ENCODE measurements around the gene FAF2. TPM values are rescaled to one million over a fixed set of nuclear protein-coding genes. Genes with fewer than 3 reads are reported as not detected.
"Not testable (repeated sequence)": the region's sequence is repeated elsewhere in the genome, so short reads cannot be mapped to it uniquely, and the experiment has no call there.

Gene FAF2
- total and polyA plus RNA-seq, 11 donors: 6.6 to 20.8 (median 13.6) TPM

- H3K9me3 ChIP-seq: no peaks in the 10 kb centered on the region
- no peak overlapping the region for H3K27ac ChIP-seq
- peaks cover 0 to 36% (median 5%) of the 10 kb centered on the region in 9 donors for H3K27me3 ChIP-seq
- WGBS, 4 donors: 82 to 93% (median 85%) methylated on average over 5 to 7 of the region's 7 CpGs
- no peak overlapping the region for H3K4me3 ChIP-seq
- no peaks in the 10 kb centered on the region for H3K36me3 ChIP-seq
- ATAC-seq (no peak), DNase-seq (peak in 1 of 5 donors; percentile 3)
- intact Hi-C loops (cut with DNase I): loop anchor here in 2 of 10 donors (10.0 kb wide), 2 partner anchors 105 to 135 kb away; partner anchors contain the start of genes CLTB (in 2 of the 2) and FAF2 (in 1 of the 2)
- TF ChIP-seq POLR2A (IDR thresholded peaks at IDR 0.05): no peak
- TF ChIP-seq, protein P1, sequence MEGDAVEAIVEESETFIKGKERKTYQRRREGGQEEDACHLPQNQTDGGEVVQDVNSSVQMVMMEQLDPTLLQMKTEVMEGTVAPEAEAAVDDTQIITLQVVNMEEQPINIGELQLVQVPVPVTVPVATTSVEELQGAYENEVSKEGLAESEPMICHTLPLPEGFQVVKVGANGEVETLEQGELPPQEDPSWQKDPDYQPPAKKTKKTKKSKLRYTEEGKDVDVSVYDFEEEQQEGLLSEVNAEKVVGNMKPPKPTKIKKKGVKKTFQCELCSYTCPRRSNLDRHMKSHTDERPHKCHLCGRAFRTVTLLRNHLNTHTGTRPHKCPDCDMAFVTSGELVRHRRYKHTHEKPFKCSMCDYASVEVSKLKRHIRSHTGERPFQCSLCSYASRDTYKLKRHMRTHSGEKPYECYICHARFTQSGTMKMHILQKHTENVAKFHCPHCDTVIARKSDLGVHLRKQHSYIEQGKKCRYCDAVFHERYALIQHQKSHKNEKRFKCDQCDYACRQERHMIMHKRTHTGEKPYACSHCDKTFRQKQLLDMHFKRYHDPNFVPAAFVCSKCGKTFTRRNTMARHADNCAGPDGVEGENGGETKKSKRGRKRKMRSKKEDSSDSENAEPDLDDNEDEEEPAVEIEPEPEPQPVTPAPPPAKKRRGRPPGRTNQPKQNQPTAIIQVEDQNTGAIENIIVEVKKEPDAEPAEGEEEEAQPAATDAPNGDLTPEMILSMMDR (IDR thresholded peaks at IDR 0.05): no peak
- H3K4me1 ChIP-seq: peaks cover 0 to 27% (median 0%) of the 10 kb centered on the region in 12 donors
Observed at GRCh38 chr5:176549871-176550270, 101.7 kb downstream of the FAF2 start.

DNA sequence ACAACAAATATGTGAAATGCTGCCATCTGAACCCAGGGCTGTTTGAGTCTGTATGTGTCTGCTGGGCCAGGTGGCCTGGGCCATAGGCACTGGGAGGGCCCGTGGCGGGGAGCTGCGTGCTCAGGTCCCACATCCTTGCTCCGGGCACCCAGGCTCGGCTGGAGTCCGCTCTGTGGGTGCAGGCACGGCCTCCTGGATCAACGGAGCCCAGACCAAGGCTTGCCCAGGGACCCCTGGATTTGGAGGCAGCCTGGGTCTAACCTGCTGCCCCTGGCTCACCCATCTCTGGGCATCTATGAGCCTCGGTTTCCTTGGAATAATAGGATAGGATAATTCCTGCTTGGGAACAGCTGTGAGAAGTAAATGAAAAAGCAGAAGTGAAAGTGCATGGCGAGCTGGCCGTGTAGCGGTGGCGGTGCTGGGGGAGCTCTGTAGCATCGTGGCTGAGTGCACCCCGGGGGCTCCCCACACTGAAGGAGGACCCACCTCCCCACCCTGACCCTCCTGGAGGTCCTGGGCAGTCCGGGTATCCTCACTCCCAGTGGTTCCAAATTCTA, 102.2 kb downstream of the FAF2 start:
- Histone ChIP-seq H3K36me3 (no peaks in the 10 kb centered on the region), H3K4me3 (no peak overlapping the region), H3K27ac (no peak overlapping the region), H3K4me1 (peaks cover 0 to 27% (median 0%) of the 10 kb centered on the region in 12 donors), H3K9me3 (no peaks in the 10 kb centered on the region), H3K27me3 (peaks cover 0 to 36% (median 5%) of the 10 kb centered on the region in 9 donors)
- peak in 1 of 5 donors; percentile 24 for DNase-seq
- ATAC-seq: no peak
- WGBS, 4 donors: 75 to 83% (median 76%) methylated on average over 10 to 16 of the region's 16 CpGs
- intact Hi-C loops (cut with DNase I): no loop called here
- TF ChIP-seq POLR2A (IDR thresholded peaks at IDR 0.05): no peak
- TF ChIP-seq, protein P1 (IDR thresholded peaks at IDR 0.05): no peak

DNA sequence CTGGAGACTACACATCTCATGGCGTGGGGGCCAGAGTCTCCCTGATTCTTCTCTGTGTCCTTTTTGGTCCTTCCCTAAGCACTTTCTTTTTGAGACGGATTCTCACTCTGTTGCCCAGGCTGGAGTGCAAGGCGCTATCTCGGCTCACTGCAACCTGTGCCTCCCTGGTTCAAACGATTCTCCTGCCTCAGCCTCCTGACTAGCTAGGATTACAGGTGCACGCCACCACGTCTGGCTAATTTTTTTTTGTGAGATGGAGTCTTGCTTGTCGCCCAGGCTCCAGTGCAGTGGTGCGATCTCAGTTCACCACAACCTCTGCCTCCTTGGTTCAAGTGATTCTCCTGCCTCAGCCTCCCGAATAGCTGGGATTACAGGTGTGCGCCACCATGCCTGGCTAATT, 102.8 kb downstream of the FAF2 start:
- H3K9me3 ChIP-seq; H3K27ac ChIP-seq; intact Hi-C loops (cut with DNase I); H3K4me3 ChIP-seq; ATAC-seq; H3K36me3 ChIP-seq: not testable (repeated sequence)
- DNase-seq: peak in 1 of 5 donors; percentile 9
- H3K27me3 ChIP-seq: peaks cover 0 to 36% (median 5%) of the 10 kb centered on the region in 9 donors
- H3K4me1 ChIP-seq: peaks cover 0 to 22% (median 0%) of the 10 kb centered on the region in 12 donors
- WGBS, 4 donors: 86 to 91% (median 89%) methylated on average over 11 of the region's 11 CpGs

- no peak for DNase-seq
- ATAC-seq: no peak
- Histone ChIP-seq H3K4me1 (peaks cover 0 to 20% (median 0%) of the 10 kb centered on the region in 12 donors), H3K27me3 (peaks cover 0 to 36% (median 5%) of the 10 kb centered on the region in 9 donors), H3K36me3 (no peaks in the 10 kb centered on the region), H3K9me3 (no peaks in the 10 kb centered on the region), H3K4me3 (no peak overlapping the region), H3K27ac (no peak overlapping the region)
- intact Hi-C loops (cut with DNase I): no loop called here
- TF ChIP-seq, protein P1 (IDR thresholded peaks at IDR 0.05): no peak
- TF ChIP-seq POLR2A (IDR thresholded peaks at IDR 0.05): no peak
- WGBS, 4 donors: 76 to 81% (median 79%) methylated on average over 11 of the region's 11 CpGs
Observed at GRCh38 chr5:176552332-176552869, 104.2 kb downstream of the FAF2 start.
